GM12874 (cell line): Measurements from ENCODE around the gene INHBC.

Experiments used
- TF ChIP-seq, protein P1 (sequence below): IDR thresholded peaks from 2 replicates; pipeline ENCODE4 v1.5.1; 2011; ENCODE audit warnings: low read depth, mild to moderate bottlenecking, control low read depth, low read length, moderate library complexity; ENCODE audit not compliant: insufficient read depth

The INHBC gene

DNA sequence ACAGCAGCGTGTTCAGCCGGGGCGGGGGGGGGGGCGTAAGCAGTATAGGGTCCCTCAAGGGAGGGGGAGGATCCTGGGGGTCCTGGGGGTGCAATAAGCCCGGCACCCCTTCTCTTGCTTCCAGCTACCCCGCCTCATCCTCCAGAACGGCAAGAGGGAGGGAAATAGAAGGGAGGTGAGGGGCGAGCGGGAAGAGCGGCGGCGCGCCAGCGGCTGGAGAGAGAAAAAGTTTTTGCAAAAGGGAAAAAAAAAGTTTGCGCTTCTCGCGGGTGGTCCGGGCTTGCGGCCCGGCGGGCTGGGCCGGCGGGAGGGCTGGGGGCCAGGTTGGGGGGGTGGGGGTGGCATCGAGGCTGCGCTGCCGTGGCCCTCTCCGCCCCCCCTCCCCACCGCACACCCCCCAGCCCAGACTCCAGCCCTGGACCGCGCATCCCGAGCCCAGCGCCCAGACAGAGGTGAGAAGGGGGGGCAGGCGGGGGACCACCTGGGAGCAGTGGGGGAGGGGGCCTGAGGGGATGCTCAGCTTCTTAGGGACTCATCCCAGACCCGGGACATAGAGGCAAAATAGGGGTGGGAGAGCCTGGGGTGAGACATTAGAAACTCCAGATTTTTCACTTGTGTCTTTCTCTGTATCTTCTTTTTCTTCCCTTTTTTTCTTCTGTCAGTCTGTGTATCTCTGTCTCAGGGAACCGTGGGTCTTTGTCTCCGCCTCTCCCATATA is 25.3 kb downstream of the INHBC start, which contains the start of gene GLI1:
Gene GLI1 (plus strand): TSS at position 36 of the 718 bp plus-strand sequence. CDS start 3,907 bp downstream, outside the sequence.
- TF ChIP-seq, protein P1, sequence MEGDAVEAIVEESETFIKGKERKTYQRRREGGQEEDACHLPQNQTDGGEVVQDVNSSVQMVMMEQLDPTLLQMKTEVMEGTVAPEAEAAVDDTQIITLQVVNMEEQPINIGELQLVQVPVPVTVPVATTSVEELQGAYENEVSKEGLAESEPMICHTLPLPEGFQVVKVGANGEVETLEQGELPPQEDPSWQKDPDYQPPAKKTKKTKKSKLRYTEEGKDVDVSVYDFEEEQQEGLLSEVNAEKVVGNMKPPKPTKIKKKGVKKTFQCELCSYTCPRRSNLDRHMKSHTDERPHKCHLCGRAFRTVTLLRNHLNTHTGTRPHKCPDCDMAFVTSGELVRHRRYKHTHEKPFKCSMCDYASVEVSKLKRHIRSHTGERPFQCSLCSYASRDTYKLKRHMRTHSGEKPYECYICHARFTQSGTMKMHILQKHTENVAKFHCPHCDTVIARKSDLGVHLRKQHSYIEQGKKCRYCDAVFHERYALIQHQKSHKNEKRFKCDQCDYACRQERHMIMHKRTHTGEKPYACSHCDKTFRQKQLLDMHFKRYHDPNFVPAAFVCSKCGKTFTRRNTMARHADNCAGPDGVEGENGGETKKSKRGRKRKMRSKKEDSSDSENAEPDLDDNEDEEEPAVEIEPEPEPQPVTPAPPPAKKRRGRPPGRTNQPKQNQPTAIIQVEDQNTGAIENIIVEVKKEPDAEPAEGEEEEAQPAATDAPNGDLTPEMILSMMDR: no peak

DNA sequence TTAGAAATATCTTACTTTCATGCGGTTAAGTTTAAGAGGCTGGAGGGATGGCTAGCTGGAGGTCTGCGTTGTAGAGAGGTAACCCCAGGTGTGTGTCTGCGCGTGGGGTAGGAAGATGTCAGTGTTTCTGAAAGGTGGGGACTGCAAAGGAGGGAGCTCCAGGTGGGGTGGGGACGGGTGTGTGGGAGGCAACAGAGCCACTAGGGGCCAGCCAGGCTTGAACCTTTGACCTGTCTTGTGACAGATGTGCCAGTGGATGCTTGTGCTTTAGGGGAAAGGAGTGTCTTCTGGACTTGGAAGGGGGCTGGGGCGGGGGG is 25.8 kb downstream of the INHBC start:
- TF ChIP-seq, protein P1: no peak

DNA sequence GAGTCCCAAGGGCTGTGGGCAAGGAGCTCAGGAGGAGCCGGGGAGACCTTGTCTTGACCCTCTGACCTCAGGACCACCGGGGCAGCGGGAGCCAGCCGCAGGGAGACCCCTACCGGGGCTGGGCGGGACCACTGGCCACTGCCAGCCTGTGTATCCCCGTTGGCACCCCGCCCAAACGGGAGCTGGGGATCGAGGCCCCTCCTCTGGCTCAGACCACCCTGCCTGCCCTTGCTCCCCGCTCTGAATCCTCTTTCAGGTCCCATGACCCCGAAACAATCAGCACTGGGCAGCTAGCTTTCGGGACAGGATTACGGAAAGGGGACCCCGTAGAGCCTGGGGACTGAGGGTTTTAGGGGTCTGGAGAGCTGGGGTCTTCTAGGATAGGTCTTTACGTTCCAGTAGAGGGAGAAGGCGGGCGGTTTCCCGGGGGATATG is 26.3 kb downstream of the INHBC start:
- TF ChIP-seq, protein P1: no peak

DNA sequence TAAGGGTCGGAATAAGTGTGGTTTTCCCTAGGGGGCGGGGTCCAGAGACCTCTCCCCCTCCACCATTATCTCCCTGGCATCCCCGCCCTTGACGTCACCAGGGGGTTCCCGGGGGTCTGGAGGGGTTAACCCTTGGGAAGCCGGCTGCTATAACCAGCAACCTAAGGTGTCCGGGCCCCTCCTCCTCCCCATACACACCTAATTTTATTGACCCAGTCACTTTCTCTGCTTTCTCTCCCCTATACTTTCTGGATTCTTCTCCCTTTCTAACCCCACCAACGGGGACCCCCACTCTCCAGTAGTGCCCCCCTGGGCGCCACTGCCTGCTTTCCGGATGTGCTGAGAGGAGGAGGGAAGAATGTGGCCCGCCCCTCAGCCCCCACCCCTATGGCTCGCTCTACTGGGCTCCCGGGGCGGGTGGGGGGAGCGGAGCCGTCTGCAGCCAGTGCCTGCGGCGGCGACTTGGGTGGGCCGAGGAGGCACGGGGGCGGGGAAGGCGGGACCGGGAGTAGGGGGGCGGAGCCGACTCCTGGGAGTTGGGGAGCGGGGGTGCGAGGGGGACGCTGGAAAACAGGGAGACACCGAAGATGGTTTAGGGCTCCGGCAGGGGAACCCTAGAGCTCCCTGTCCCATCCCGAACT is 26.8 kb downstream of the INHBC start:
- TF ChIP-seq, protein P1: no peak

DNA sequence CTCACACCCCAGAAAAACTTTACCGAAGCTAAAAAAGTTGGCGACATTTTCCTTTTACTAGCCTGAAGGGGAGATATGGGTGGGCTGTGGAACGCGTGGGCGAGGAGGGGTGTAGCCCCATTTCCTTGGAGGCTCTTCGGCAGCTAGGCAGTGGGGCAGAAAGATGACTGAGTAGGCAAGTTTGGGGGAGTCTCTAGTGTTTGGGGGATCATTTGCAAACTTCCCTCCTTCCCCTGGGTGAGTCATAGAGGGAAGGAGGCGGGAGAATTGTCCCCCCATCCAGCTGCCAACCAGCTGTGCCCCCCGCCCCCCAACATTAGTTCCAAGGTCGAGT is 27.3 kb downstream of the INHBC start:
- TF ChIP-seq, protein P1: no peak

DNA sequence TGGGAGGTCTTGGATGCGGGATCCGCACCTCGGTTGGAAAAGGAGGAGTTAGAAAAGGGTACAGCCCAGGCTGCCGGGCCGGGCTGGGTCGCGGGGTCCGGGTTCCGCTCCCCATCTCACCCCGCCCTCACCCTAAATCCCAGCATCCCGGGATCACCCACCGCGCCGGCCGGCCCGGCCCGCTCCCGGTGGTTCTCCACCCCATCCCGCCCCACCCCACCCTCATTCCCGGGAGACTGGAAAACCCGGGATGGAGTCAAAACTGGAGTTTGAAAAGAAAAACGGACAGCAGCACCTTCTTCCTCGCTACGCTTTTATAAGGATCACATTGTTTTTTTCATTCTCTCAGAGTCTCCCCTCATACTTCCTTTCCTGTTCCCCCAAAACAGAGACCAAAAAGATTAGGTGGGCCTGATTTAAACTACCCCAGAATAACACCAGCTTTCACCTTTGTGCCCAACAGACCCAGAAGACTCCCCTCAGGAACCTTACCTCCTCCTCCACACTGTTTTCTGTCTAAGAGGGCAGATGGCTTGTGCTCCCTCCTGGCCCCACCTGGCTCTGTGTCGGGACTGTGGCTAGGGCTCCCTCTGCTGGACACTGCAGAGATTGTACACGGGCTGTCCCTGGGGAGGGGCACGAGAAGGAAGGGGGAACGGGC is 27.8 kb downstream of the INHBC start:
- TF ChIP-seq, protein P1: peak; percentile 94

DNA sequence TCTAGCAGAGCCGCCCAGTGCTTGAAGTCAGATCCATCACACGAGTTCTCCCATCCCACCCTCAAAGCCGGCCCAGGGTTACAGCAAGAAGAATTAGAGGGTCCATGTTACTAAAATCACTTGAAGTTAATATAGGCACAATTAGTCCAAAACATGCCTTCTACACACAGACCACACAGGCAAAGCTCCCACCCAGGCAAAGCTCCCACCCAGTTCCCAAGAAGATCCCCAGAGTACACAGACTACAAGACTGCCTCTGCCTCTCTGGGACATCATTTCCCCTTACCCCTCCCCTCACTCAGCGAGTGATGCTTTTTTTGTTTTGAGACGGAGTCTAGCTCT is 28.3 kb downstream of the INHBC start:
- TF ChIP-seq, protein P1: no peak
